Measurements from ENCODE around the gene RARG. TPM values are rescaled to one million over a fixed set of nuclear protein-coding genes. Genes with fewer than 3 reads are reported as not detected.

RARG gene
- total and polyA plus RNA-seq, 2 of the 8 experiments (the other 6 are each of a cell fraction or from before 2014, with no cell fraction given), result 68.6 to 68.9 TPM

DNA sequence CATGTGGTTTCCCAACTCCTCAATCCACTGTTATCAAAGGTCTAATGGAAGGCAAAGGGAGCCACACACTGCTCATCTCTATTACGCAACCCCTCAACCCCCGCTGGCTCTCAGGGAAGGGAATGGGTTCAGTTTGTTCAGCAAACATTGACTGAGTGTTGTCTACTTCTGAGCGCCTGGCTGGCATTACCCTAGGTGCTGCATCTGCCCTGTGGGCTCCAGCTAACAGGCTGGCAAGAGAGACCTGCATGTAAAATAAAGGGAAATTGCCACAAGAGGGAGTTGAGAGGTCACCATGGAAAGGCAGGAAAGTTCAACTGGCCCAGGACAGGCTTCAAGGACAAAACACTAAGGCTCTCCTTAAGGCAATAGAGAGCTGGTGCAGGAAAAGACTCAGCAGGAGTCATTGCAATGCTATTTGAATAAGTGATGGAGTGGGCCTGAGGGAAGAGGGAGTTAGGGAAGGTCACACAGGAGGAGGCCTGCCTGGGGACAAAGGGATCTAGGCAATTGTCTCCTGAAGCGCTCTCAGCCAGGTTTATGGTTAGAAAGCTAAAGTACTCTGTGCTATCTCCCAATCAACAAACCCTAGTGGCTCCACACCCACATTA, 57.0 kb downstream of the RARG start (continued):
- TF ChIP-seq EP300 (IDR thresholded peaks at IDR 0.05; ENCODE audit: borderline replicate concordance in 1 of 2, low read depth in 2 of 2, low read length in 2 of 2) (no peak), CBX8 (IDR thresholded peaks at IDR 0.05; ENCODE audit: borderline replicate concordance, low read depth, low read length) (no peak), POLR2AphosphoS5 (IDR thresholded peaks at IDR 0.05; ENCODE audit: low read depth, low read length) (peak; percentile 89), RXRA (IDR thresholded peaks at IDR 0.05; ENCODE audit: insufficient read depth, low read depth, low read length) (peak; percentile 84; the same call in 1 of the 2 replicates), PHF8 (conservative IDR thresholded peaks at IDR 0.05; ENCODE audit: low read depth, low read length) (0 out of 2 replicates have a peak, but pooled peaks have one; percentile 18), SP2 (IDR thresholded peaks at IDR 0.05; ENCODE audit: low read length) (no peak), CHD1 (IDR thresholded peaks at IDR 0.05; ENCODE audit: low read depth, low read length) (no peak), JUND (IDR thresholded peaks at IDR 0.05; ENCODE audit: low read length) (no peak), ASH2L (IDR thresholded peaks at IDR 0.05; ENCODE audit: low read length) (no peak), EGR1 (IDR thresholded peaks at IDR 0.05; ENCODE audit: borderline replicate concordance, low read depth, low read length) (peak; percentile 79; the same call in 1 of the 2 replicates), CTCF (IDR thresholded peaks at IDR 0.05; ENCODE audit: control extremely low read depth in 1 of 3, insufficient read depth in 1 of 3, low read depth in 1 of 3, low read length in 3 of 3) (peak in 2 of 3 experiments; percentile 64 to 66; a peak in 3 of 4 replicates), KDM4A (IDR thresholded peaks at IDR 0.05; ENCODE audit: low read depth, low read length, severe bottlenecking) (no peak), SIX5 (IDR thresholded peaks at IDR 0.05; ENCODE audit: low read depth, low read length) (no peak)
